T-helper 2 cell treated with Interferon-gamma antibody and Interleukin-4, amounts not matched to agents 100 ng/mL and 5 ng/mL, for 36 hours (primary cell): ENCODE data around the gene MACROD2. TPM values are rescaled to one million over a fixed set of nuclear protein-coding genes. Genes with fewer than 3 reads are reported as not detected.
"Not testable (repeated sequence)": the region's sequence is repeated elsewhere in the genome, so short reads cannot be mapped to it uniquely, and the experiment has no call there.

ENCODE experiments used
- intact Hi-C: fragments of 100-400 bp; cut with micrococcal nuclease; formaldehyde crosslinking; loops from one replicate; pipeline ENCODE4 v1.15.1; 2023
- total RNA-seq: library from RNA; stranded (reverse); gene quantifications from 2 replicates; pipeline ENCODE4 v1.2.3, GENCODE V29; 2022

MACROD2 gene
- total RNA-seq, 1 donor from 2014 or later, result not detected

GRCh38 chr20:14454296-14454695 lies 459.0 kb downstream of the MACROD2 start:
- intact Hi-C loops, result no loop called here

GRCh38 chr20:14467104-14467827 lies 471.9 kb downstream of the MACROD2 start:
- intact Hi-C loops, result not testable (repeated sequence)

- intact Hi-C loops, result no loop called here
Observed at GRCh38 chr20:14470231-14470899, 475.0 kb downstream of the MACROD2 start.

GRCh38 chr20:14470977-14471661 lies 475.8 kb downstream of the MACROD2 start:
- intact Hi-C loops, result no loop called here

DNA sequence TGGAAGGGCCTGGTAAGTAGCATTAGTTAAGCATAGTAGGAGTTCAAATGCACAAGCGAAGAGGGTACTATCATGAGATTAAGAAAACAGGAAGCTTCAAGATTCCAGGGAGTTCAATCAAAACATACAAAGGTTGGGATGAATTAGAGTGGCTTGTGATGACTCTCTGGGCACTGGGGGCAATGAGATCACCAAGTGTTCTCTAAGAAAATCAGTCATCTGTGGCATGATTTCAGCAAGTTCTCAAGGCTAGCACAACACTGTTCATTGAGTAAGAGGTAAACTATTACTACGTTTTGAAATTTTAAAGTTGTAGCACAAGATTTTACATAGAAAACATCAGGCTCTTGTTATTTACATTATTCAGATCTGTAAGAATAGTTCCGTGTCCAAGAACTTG lies 481.8 kb downstream of the MACROD2 start:
- intact Hi-C loops, result no loop called here

GRCh38 chr20:14478126-14478525 lies 482.8 kb downstream of the MACROD2 start:
- intact Hi-C loops, result no loop called here

GRCh38 chr20:14481863-14482262 lies 486.5 kb downstream of the MACROD2 start:
- intact Hi-C loops, result no loop called here

- intact Hi-C loops, result no loop called here
Observed at GRCh38 chr20:14488212-14488611, 492.9 kb downstream of the MACROD2 start.

GRCh38 chr20:14488756-14489479 lies 493.6 kb downstream of the MACROD2 start:
- intact Hi-C loops, result no loop called here

- intact Hi-C loops, result no loop called here
Observed at GRCh38 chr20:14489544-14489943, 494.2 kb downstream of the MACROD2 start.

DNA sequence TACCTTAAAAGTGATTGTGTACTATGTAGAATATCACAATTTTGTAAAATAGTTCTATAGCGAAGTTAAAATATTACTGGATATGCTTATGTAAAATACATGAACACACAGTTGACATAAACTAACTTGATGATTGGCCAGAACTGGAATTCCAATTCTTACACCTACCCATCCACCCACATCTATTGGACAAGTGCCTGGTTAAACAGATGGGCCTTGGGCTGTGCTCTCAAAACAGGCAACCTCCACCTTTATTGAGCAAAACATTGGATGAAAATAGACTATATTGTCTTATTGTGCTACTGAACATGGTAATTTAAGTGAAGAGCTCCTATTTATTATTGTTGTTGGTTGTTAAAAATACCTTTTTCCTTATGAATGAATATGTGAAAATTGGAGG lies 496.1 kb downstream of the MACROD2 start:
- intact Hi-C loops, result no loop called here

- intact Hi-C loops, result no loop called here
Observed at GRCh38 chr20:14493408-14493807, 498.1 kb downstream of the MACROD2 start.

DNA sequence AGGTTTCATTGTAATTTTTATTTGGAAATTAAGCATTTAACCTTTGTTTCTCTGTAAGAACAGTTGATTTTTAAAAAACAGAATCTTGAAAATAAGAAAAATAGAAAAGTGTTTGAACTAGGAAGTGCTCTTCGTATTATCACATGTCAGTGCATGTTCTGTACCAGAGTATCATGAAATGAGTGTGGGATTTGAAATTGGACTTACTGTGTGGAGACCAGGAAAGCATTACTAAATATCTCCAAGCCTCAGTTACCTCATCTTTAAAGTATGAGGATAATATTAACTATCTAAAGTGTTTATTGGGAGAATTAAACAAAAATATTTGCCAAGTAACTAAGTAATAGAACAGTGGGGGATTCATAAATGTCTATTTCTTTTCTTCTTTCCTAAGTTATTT lies 499.0 kb downstream of the MACROD2 start:
- intact Hi-C loops, result no loop called here

DNA sequence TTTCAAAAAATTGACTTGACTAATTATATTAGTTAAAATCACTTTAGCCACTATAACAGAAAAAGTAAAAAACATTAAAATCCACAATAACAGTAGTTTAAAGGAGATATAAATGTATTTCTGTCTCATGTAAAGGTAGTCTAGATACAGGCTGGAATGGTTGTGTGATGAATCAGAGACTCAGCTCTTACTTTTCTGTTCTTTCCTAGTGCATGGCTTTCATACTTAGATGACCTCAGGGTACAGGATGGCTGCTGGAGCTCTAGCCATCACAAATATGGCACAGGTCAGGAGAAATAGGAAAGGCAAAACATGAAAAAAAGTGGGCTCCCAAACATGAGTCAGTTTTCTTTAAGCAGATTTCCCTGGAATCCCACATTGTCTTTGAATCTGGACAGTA lies 499.8 kb downstream of the MACROD2 start:
- intact Hi-C loops, result no loop called here

- intact Hi-C loops, result no loop called here
Observed at GRCh38 chr20:14497004-14497403, 501.7 kb downstream of the MACROD2 start.

GRCh38 chr20:14498772-14499171 lies 503.5 kb downstream of the MACROD2 start:
- intact Hi-C loops, result no loop called here

- intact Hi-C loops, result no loop called here
Observed at GRCh38 chr20:14505476-14505875, 510.2 kb downstream of the MACROD2 start.

- intact Hi-C loops, result no loop called here
Observed at GRCh38 chr20:14507711-14508110, 512.4 kb downstream of the MACROD2 start.

DNA sequence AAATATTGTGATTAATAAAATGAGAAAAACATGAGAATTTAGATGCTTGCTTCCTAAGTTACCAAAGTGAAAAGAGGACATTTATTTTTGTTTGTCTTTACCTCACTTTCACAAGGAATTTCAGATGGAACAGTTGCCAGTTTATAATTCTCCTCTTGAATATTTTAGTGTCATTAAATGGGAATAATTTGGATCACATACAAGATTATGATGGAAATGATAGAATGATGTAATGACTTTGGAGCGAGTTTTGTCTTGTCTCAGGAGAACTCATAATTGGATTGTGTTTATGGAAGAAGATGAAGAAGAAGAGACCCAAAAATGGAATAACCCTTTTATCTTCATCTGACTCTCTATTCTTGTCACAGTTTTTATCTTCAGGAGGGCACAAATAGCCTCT lies 515.0 kb downstream of the MACROD2 start:
- intact Hi-C loops, result no loop called here

DNA sequence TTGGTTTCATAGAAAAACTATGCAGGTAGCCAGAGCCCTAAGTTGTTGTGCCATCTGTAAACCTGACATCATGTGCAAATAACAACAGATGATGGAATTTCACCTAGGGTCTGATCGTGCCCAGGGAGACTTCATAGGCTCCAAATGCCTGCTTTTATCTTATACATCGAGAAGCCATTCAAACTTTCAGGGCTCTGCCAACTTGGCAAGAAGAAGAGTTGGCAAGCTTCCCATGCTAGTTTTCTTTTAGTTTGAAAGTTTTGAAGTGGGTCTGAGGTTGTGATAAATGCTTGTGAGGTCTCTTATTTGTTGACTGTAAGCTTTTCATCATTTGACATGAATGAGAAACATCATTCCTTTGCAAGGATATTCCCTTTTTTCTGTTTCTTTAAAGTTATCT lies 517.5 kb downstream of the MACROD2 start:
- intact Hi-C loops, result no loop called here

DNA sequence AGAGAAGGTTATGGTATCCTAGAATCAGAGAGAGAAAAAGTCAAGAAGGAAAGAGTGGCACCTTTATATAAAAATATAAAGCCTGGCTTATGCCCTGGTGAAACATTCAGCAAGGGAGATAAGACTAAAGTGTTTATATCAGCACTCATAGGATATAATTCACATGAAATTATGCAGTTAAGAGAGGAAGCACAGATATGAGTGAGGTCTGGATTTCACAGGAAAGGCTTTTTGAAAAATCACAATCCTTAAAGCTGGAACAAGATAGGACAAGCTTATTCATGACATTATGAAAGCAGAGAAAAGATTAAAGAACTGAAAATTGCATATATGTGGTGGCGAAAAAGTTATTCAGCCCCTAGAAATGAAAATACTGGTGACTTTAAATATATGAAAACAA lies 523.3 kb downstream of the MACROD2 start:
- intact Hi-C loops, result no loop called here

DNA sequence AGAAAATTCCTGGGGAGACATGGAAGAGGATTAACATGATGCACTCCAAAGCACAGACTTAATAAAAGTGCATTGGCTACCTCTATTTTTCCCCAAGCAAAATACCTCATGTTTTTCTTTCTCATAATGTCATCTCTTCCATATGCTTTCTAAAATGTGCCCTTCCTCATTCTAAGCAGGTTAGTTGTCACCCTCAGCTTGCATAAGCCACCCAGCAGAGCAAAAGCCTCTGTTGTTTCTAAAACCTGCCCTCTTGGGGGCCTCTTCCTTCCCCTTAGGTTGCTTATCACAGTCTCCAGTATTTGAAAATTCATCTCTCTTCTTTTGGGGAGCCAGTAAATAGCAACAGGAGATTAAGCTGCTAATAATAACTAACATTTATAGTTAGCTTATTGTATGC lies 525.7 kb downstream of the MACROD2 start:
- intact Hi-C loops, result no loop called here
